EL (cell line): ENCODE results near the gene PPP1R12B.
"Not testable (repeated sequence)": the region's sequence is repeated elsewhere in the genome, so short reads cannot be mapped to it uniquely, and the experiment has no call there.

Experiments used
- DNase-seq: peaks from one replicate; pipeline ENCODE4 v3.0.0-alpha.2; 2016

Gene PPP1R12B

GRCh38 chr1:202620036-202620435 lies 271.5 kb downstream of the PPP1R12B start:
- not testable (repeated sequence) for DNase-seq

- DNase-seq: no peak
These were observed 272.9 kb downstream of the PPP1R12B start for GRCh38 chr1:202621446-202621845.

- no peak for DNase-seq
These were observed 273.9 kb downstream of the PPP1R12B start for GRCh38 chr1:202622388-202622787.

- DNase-seq: peak; percentile 30
These were observed 274.6 kb downstream of the PPP1R12B start for GRCh38 chr1:202623075-202623474.

- DNase-seq: not testable (repeated sequence)
These were observed 275.0 kb downstream of the PPP1R12B start for GRCh38 chr1:202623476-202623875.

- DNase-seq: no peak
These were observed 275.7 kb downstream of the PPP1R12B start for GRCh38 chr1:202624088-202624780.

GRCh38 chr1:202624781-202625108 lies 276.2 kb downstream of the PPP1R12B start:
- no peak for DNase-seq

- DNase-seq: peak; percentile 60
These were observed 277.2 kb downstream of the PPP1R12B start for GRCh38 chr1:202625416-202626360.

GRCh38 chr1:202627036-202627435 lies 278.5 kb downstream of the PPP1R12B start:
- DNase-seq: not testable (repeated sequence)

GRCh38 chr1:202627841-202628565 lies 279.5 kb downstream of the PPP1R12B start:
- no peak for DNase-seq

- DNase-seq: no peak
These were observed 280.2 kb downstream of the PPP1R12B start for GRCh38 chr1:202628646-202629215.

GRCh38 chr1:202629257-202629811 lies 280.8 kb downstream of the PPP1R12B start:
- not testable (repeated sequence) for DNase-seq

GRCh38 chr1:202630096-202630495 lies 281.6 kb downstream of the PPP1R12B start:
- DNase-seq: not testable (repeated sequence)

GRCh38 chr1:202630541-202630940 lies 282.0 kb downstream of the PPP1R12B start:
- DNase-seq: no peak

- DNase-seq: no peak
These were observed 282.8 kb downstream of the PPP1R12B start for GRCh38 chr1:202631076-202631923.

- DNase-seq: no peak
These were observed 283.7 kb downstream of the PPP1R12B start for GRCh38 chr1:202632241-202632640.

- not testable (repeated sequence) for DNase-seq
These were observed 287.7 kb downstream of the PPP1R12B start for GRCh38 chr1:202636171-202636570.

- not testable (repeated sequence) for DNase-seq
These were observed 289.0 kb downstream of the PPP1R12B start for GRCh38 chr1:202637321-202638018.

- no peak for DNase-seq
These were observed 289.7 kb downstream of the PPP1R12B start for GRCh38 chr1:202638019-202638700.

- DNase-seq: not testable (repeated sequence)
These were observed 290.3 kb downstream of the PPP1R12B start for GRCh38 chr1:202638701-202639305.
